GM12878 (cell line): ENCODE data around the gene BMAL1. TPM values are rescaled to one million over a fixed set of nuclear protein-coding genes. Genes with fewer than 3 reads are reported as not detected.

Source experiments
- ATAC-seq: fragments of 200-7000 bp; cut with Tn5 transposase; 3 replicates; pipeline ENCODE4 v1.9.1; 2020; ENCODE audit warnings: mild to moderate bottlenecking, moderate library complexity
- BruUV-seq: library from RNA; stranded (reverse); fragments of 400-500 nt; replicated peaks from 2 replicates; lab custom pipeline; 2021; lab: Mats Ljungman, UMichigan
- CTCF ChIA-PET: fragments of 300-600 bp; sonication (Branson Sonifier 250); formaldehyde crosslinking; extraction: SDS; loops from one replicate; lab custom pipeline; 2021; ENCODE audit warnings: inconsistent platforms; lab: Yijun Ruan, JAX
- POLR2A ChIA-PET: fragments of 350-600 bp; formaldehyde crosslinking; extraction: SDS; loops from one replicate; lab custom pipeline; 2021; ENCODE audit warnings: inconsistent platforms; lab: Charles Lee
- RAD21 ChIA-PET: fragments of 300-600 bp; sonication (Branson Sonifier 250); formaldehyde crosslinking; loops from one replicate; lab custom pipeline; 2023; ENCODE audit warnings: antibody characterized with exemption; ENCODE audit not compliant: unreplicated experiment; lab: Charles Lee
- SMC1A ChIA-PET: fragments of 300-600 bp; sonication (Branson Sonifier 250); formaldehyde crosslinking; loops from one replicate; lab custom pipeline; 2023; ENCODE audit not compliant: unreplicated experiment, uncharacterized antibody; lab: Charles Lee
- DNase-seq: peaks from one replicate; pipeline ENCODE4 v3.0.0-alpha.2; 2011; ENCODE audit warnings: low read depth, low spot score
- FAIRE-seq: peaks from 3 replicates; lab custom pipeline; 2011; peaks lifted over from hg19 to GRCh38; lab: Jason Lieb, UNC
- H2AFZ ChIP-seq: 2 replicates; pipeline ENCODE4 v1.6.0; 2011; ENCODE audit warnings: low read depth, low read length, control low read depth; ENCODE audit not compliant: control insufficient read depth
- H3K27ac ChIP-seq: 2 replicates; pipeline ENCODE4 v1.5.1; 2011; ENCODE audit warnings: control low read depth; ENCODE audit not compliant: control insufficient read depth, insufficient read depth
- H3K27me3 ChIP-seq, 2 experiments: replicated peaks in 1 of 2; 2 replicates each; pipeline versions ENCODE4 v1.6.0 to v1.6.1; 2011; ENCODE audit warnings: low read length in 1 of 2; ENCODE audit not compliant: control insufficient read depth in 2 of 2, insufficient read depth in 2 of 2
- H3K36me3 ChIP-seq, 2 experiments: 2 replicates each; pipeline ENCODE4 v1.5.1; 2011; ENCODE audit warnings: low read length in 1 of 2; ENCODE audit not compliant: control insufficient read depth in 2 of 2, insufficient read depth in 2 of 2
- H3K4me1 ChIP-seq: 2 replicates; pipeline ENCODE4 v1.6.1; 2011; ENCODE audit warnings: mild to moderate bottlenecking, low read length, moderate library complexity, mixed read lengths; ENCODE audit not compliant: control insufficient read depth, insufficient read depth
- H3K4me2 ChIP-seq: 2 replicates; pipeline ENCODE4 v1.6.0; 2011; ENCODE audit warnings: control low read depth; ENCODE audit not compliant: control insufficient read depth, insufficient read depth
- H3K4me3 ChIP-seq: fragments of 200-600 bp; sonication (generic); 2 replicates; pipeline ENCODE4 v1.5.1; 2016
- H3K79me2 ChIP-seq: 2 replicates; pipeline ENCODE4 v1.6.0; 2011; ENCODE audit warnings: low read length; ENCODE audit not compliant: control insufficient read depth, insufficient read depth
- H3K9ac ChIP-seq: 2 replicates; pipeline ENCODE4 v1.8.0; 2011; ENCODE audit warnings: low read length, control low read depth, mixed read lengths; ENCODE audit not compliant: control insufficient read depth, insufficient read depth
- H3K9me3 ChIP-seq: replicated peaks from 3 replicates; pipeline ENCODE4 v1.5.1; 2011; ENCODE audit warnings: mild to moderate bottlenecking, low read length; ENCODE audit not compliant: control insufficient read depth, insufficient read depth
- H4K20me1 ChIP-seq: 2 replicates; pipeline ENCODE4 v1.6.0; 2011; ENCODE audit not compliant: control insufficient read depth, insufficient read depth
- CHD2 ChIP-seq: IDR thresholded peaks from 2 replicates; pipeline ENCODE4 v1.6.1; 2011; ENCODE audit warnings: low read depth, low read length, improper control_type of control experiment, borderline replicate concordance
- EZH2 ChIP-seq: IDR thresholded peaks from 2 replicates; pipeline ENCODE4 v1.6.1; 2012; ENCODE audit warnings: low read depth, mild to moderate bottlenecking, control low read depth, inconsistent platforms, low read length, borderline replicate concordance; ENCODE audit not compliant: control insufficient read depth
- FOXM1 ChIP-seq: IDR thresholded peaks from 2 replicates; pipeline ENCODE4 v1.6.1; 2012; ENCODE audit warnings: low read depth, mild to moderate bottlenecking, inconsistent platforms, low read length, moderate library complexity
- HDGF ChIP-seq: fragments of 450-650 bp; IDR thresholded peaks from 2 replicates; pipeline ENCODE4 v1.6.1; 2016; ENCODE audit warnings: antibody characterized with exemption
- IKZF2 ChIP-seq, 2 experiments: fragments of 450-650 bp; IDR thresholded peaks; 2 replicates each; pipeline ENCODE4 v1.6.1; 2017; ENCODE audit warnings: mild to moderate bottlenecking in 2 of 2, moderate library complexity in 2 of 2
- KLF5 ChIP-seq: fragments of 450-650 bp; IDR thresholded peaks from 2 replicates; pipeline ENCODE4 v1.6.1; 2014; ENCODE audit warnings: mild to moderate bottlenecking; ENCODE audit not compliant: partially characterized antibody
- MEF2A ChIP-seq: IDR thresholded peaks from 2 replicates; pipeline ENCODE4 v1.6.1; 2011; ENCODE audit warnings: low read depth, mild to moderate bottlenecking, low read length, moderate library complexity; ENCODE audit not compliant: insufficient read depth
- MYC ChIP-seq: IDR thresholded peaks from 2 replicates; pipeline ENCODE4 v1.6.1; 2011; ENCODE audit warnings: mild to moderate bottlenecking, low read length, moderate library complexity, inconsistent platforms; ENCODE audit not compliant: insufficient read depth, insufficient replicate concordance, insufficient read length, severe bottlenecking
- NBN ChIP-seq: fragments of 450-650 bp; IDR thresholded peaks from 2 replicates; pipeline ENCODE4 v1.6.1; 2016
- NFYA ChIP-seq: IDR thresholded peaks from 2 replicates; pipeline ENCODE4 v1.6.1; 2011; ENCODE audit warnings: low read depth, mild to moderate bottlenecking, low read length, improper control_type of control experiment, borderline replicate concordance
- NR2C2 ChIP-seq: IDR thresholded peaks from 2 replicates; pipeline ENCODE4 v1.6.1; 2011; ENCODE audit warnings: borderline replicate concordance, low read depth; ENCODE audit not compliant: control insufficient read depth, insufficient read length
- SMC3 ChIP-seq: IDR thresholded peaks from 2 replicates; pipeline ENCODE4 v1.6.1; 2011; ENCODE audit warnings: low read length, improper control_type of control experiment, borderline replicate concordance
- SUZ12 ChIP-seq: fragments of 200-600 bp; sonication (generic); IDR thresholded peaks from one replicate; pipeline ENCODE4 v1.6.1; 2018; ENCODE audit warnings: antibody characterized with exemption, mild to moderate bottlenecking; ENCODE audit not compliant: unreplicated experiment
- WRNIP1 ChIP-seq: IDR thresholded peaks from 2 replicates; pipeline ENCODE4 v1.6.1; 2011; ENCODE audit warnings: low read depth, low read length, improper control_type of control experiment, borderline replicate concordance
- ZBTB33 ChIP-seq: fragments of 450-650 bp; IDR thresholded peaks from 2 replicates; pipeline ENCODE4 v1.6.1; 2017; ENCODE audit warnings: mild to moderate bottlenecking
- WGBS: methylation state at CpG from one replicate; pipeline ENCODE4 v1.1.6; 2016; ENCODE audit warnings: low lambda C conversion rate; ENCODE audit not compliant: insufficient replicate concordance, insufficient coverage; ENCODE audit errors: missing lambda C conversion rate; 5-methylcytosine and 5-hydroxymethylcytosine counted together
- in situ Hi-C: fragments of 300-500 bp; cut with MboI; formaldehyde crosslinking; loops from 9 replicates; pipeline ENCODE4 v1.14.3; 2018; ENCODE audit warnings: mixed read lengths
- intact Hi-C: fragments of 100-400 bp; cut with micrococcal nuclease; formaldehyde crosslinking; loops from one replicate; pipeline ENCODE4 v1.14.2; 2022; ENCODE audit not compliant: unreplicated experiment
- polyA plus RNA-seq, 11 experiments: library from polyadenylated mRNA; depleted of rRNA in 4 of 11; unstranded in 6 of 11; stranded (reverse) in 5 of 11; fragments of >200 nt; fragmentation: Nextera tagmentation in 4 of 11; fragmentation: Illumina TruSeq in 1 of 11; extraction: Ambion mirVana in 4 of 11; extraction: Trizol in 1 of 11; gene quantifications; 1 replicate in 1 of 11; 2 replicates in 10 of 11; pipeline versions ENCODE4 v1.2.1 to v1.2.3, GENCODE V29; 2011 to 2016; ENCODE audit warnings: inconsistent platforms in 2 of 11, missing spikeins in 2 of 11, low read depth in 1 of 11
- total RNA-seq, 4 experiments: library from RNA; depleted of rRNA in 3 of 4; stranded (reverse); fragments of >200 nt in 3 of 4; fragmentation: Illumina TruSeq in 1 of 4; extraction: Trizol in 1 of 4; gene quantifications; 2 replicates each; pipeline versions ENCODE4 v1.2.1 to v1.2.3, GENCODE V29; 2013 to 2021
- TF ChIP-seq, protein P1 (sequence below): IDR thresholded peaks from 2 replicates; pipeline ENCODE4 v1.6.1; 2012; ENCODE audit warnings: low read depth, low read length, improper control_type of control experiment
- TF ChIP-seq, protein P2 (sequence below): IDR thresholded peaks from 2 replicates; pipeline ENCODE4 v1.6.1; 2011; ENCODE audit warnings: low read depth, mild to moderate bottlenecking, low read length, moderate library complexity, borderline replicate concordance; ENCODE audit errors: extremely low read depth

Gene BMAL1
- total and polyA plus RNA-seq, 10 of the 15 experiments (the other 5 are each of a cell fraction or from before 2014, with no cell fraction given) = 3.5 to 40.6 (median 13.6) TPM

- Histone ChIP-seq H3K4me1 (peaks cover 3% of the 10 kb centered on the region; the same call in 1 of the 2 replicates), H3K36me3 (peaks cover 0 to 1% of the 10 kb centered on the region in 2 experiments; a peak in 3 of 4 replicates), H4K20me1 (no peaks in the 10 kb centered on the region; the same call in 1 of the 2 replicates), H3K79me2 (peaks cover 20% of the 10 kb centered on the region), H3K4me3 (no peak overlapping the region), H3K9me3 (no peaks in the 10 kb centered on the region), H3K9ac (no peak overlapping the region), H2AFZ (no peak overlapping the region), H3K27ac (no peak overlapping the region), H3K4me2 (no peak overlapping the region), H3K27me3 (no peaks in the 10 kb centered on the region)
- FAIRE-seq = no peak
- in situ Hi-C loops (no loop called here), intact Hi-C loops (no loop called here)
- WGBS = 97% methylated on average over 6 of the region's 6 CpGs
- no peak for ATAC-seq
- ChIA-PET POLR2A (interaction anchor here (1.2 kb wide), 1 partner anchor 8 kb away, joined by 3 read pairs; no protein-coding TSS in a partner anchor), SMC1A (interaction anchor here (1.3 to 1.7 kb wide), 4 partner anchors 9 to 25 kb away, joined by 3 to 8 read pairs (median 6); no protein-coding TSS in a partner anchor), CTCF (interaction anchor here (0.8 to 1.2 kb wide), 2 partner anchors 9 to 155 kb away, joined by 3 read pairs; no protein-coding TSS in a partner anchor), RAD21 (no interaction called here)
- no TSS peak for BruUV-seq
- no peak for DNase-seq
- no peak for TF ChIP-seq NFYA
- TF ChIP-seq FOXM1 = no peak
- TF ChIP-seq ZBTB33 = no peak
- no peak for TF ChIP-seq CHD2
- TF ChIP-seq MEF2A = no peak
- no peak for TF ChIP-seq HDGF
- no peak for TF ChIP-seq EZH2
- TF ChIP-seq WRNIP1 = no peak
- no peak for TF ChIP-seq NR2C2
- TF ChIP-seq, protein P1, sequence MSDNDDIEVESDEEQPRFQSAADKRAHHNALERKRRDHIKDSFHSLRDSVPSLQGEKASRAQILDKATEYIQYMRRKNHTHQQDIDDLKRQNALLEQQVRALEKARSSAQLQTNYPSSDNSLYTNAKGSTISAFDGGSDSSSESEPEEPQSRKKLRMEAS = no peak
- TF ChIP-seq, protein P2, sequence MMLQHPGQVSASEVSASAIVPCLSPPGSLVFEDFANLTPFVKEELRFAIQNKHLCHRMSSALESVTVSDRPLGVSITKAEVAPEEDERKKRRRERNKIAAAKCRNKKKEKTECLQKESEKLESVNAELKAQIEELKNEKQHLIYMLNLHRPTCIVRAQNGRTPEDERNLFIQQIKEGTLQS = no peak
- no peak for TF ChIP-seq KLF5
- TF ChIP-seq SMC3 = no peak
- no peak for TF ChIP-seq NBN
- no peak for TF ChIP-seq SUZ12
- TF ChIP-seq IKZF2 (IDR thresholded peaks at IDR 0.05) = no peak
- TF ChIP-seq MYC = no peak
Measured at GRCh38 chr11:13310443-13310842, 32.9 kb downstream of the BMAL1 start.
